ENCODE data around the gene EPB41L2.
"Not testable (repeated sequence)": the region's sequence is repeated elsewhere in the genome, so short reads cannot be mapped to it uniquely, and the experiment has no call there.

EPB41L2 gene

GRCh38 chr6:130970839-130971410 lies 92.1 kb downstream of the EPB41L2 start:
- no peak for DNase-seq

GRCh38 chr6:130969791-130970491 lies 93.1 kb downstream of the EPB41L2 start:
- no peak for DNase-seq

GRCh38 chr6:130969166-130969565 lies 93.9 kb downstream of the EPB41L2 start:
- no peak for DNase-seq

- no peak for DNase-seq
Observed at GRCh38 chr6:130968476-130968875, 94.6 kb downstream of the EPB41L2 start.

GRCh38 chr6:130967502-130968445 lies 95.3 kb downstream of the EPB41L2 start:
- no peak for DNase-seq

GRCh38 chr6:130966344-130966980 lies 96.6 kb downstream of the EPB41L2 start:
- no peak for DNase-seq

- no peak for DNase-seq
Observed at GRCh38 chr6:130965656-130966055, 97.4 kb downstream of the EPB41L2 start.

GRCh38 chr6:130964808-130965604 lies 98.0 kb downstream of the EPB41L2 start:
- no peak for DNase-seq

- DNase-seq, result no peak
Observed at GRCh38 chr6:130964289-130964688, 98.8 kb downstream of the EPB41L2 start.

GRCh38 chr6:130962966-130963365 lies 100.1 kb downstream of the EPB41L2 start:
- DNase-seq, result no peak

GRCh38 chr6:130961148-130961547 lies 101.9 kb downstream of the EPB41L2 start:
- DNase-seq, result no peak

GRCh38 chr6:130959951-130960350 lies 103.1 kb downstream of the EPB41L2 start:
- no peak for DNase-seq

- DNase-seq, result no peak
Observed at GRCh38 chr6:130958468-130958867, 104.6 kb downstream of the EPB41L2 start.

GRCh38 chr6:130955755-130956154 lies 107.3 kb downstream of the EPB41L2 start:
- no peak for DNase-seq

- DNase-seq, result no peak
Observed at GRCh38 chr6:130949553-130949952, 113.5 kb downstream of the EPB41L2 start.

- no peak for DNase-seq
Observed at GRCh38 chr6:130947464-130947863, 115.6 kb downstream of the EPB41L2 start.

- DNase-seq, result no peak
Observed at GRCh38 chr6:130946076-130946475, 117.0 kb downstream of the EPB41L2 start.

- DNase-seq, result no peak
Observed at GRCh38 chr6:130945401-130945919, 117.6 kb downstream of the EPB41L2 start.

- DNase-seq, result no peak
Observed at GRCh38 chr6:130944486-130944885, 118.6 kb downstream of the EPB41L2 start.

- DNase-seq, result no peak
Observed at GRCh38 chr6:130943738-130944137, 119.3 kb downstream of the EPB41L2 start.

- not testable (repeated sequence) for DNase-seq
Observed at GRCh38 chr6:130942752-130943151, 120.3 kb downstream of the EPB41L2 start.

Measured in CD4-positive, alpha-beta T cell treated with Interleukin-15 for 1 hour (primary cell).